ENCODE data around the gene ABCF2. TPM values are rescaled to one million over a fixed set of nuclear protein-coding genes. Genes with fewer than 3 reads are reported as not detected.

The ABCF2 gene
- total and polyA plus RNA-seq, 2 of the 13 experiments (the other 11 are each of a cell fraction or from before 2014, with no cell fraction given) = 16.3 to 42.5 TPM

DNA sequence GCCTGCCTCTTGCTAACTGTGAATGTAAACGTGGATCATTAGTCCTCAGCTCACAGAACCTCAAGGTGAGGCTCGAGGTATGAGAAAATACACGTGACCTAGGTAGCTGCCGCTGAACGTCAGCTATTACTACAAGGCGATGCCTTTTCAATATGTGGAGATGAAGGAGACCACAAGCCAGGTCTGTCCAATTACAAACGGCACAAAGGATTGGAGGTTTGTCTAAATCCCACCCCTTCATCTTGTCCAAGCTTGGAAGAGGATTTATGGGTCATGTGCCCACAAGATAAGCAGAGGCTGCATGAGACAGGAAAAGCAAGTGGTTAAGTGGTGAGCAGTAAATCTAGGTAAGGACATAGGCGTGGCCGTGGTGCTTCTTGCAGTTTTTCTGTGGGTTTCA lies 20.1 kb downstream of the ABCF2 start:
- in situ Hi-C loops (cut with HindIII; ENCODE audit: extremely low pct_ligation_motif_present, low pct_unique_long_range_greater_than_20kb) (no loop called here), intact Hi-C loops (cut with micrococcal nuclease; ENCODE audit: unreplicated experiment) (no loop called here)
- FAIRE-seq = no peak
- no peak for ATAC-seq
- Histone ChIP-seq H3K9ac (ENCODE audit: insufficient read depth, low read depth, low read length) (no peak overlapping the region), H3K4me1 (ENCODE audit: insufficient read depth, low read length) (no peaks in the 10 kb centered on the region), H3K4me2 (ENCODE audit: low read depth, low read length) (no peak overlapping the region), H3K36me3 (replicated peaks in 1 of 2; ENCODE audit: control insufficient read depth in 1 of 2, insufficient read depth in 2 of 2, low read length in 2 of 2) (no peaks in the 10 kb centered on the region), H3K27ac (ENCODE audit: extremely low read length, insufficient read depth, low read length) (no peak overlapping the region), H4K20me1 (ENCODE audit: insufficient read depth, low read length) (0 out of 2 replicates have a peak, but pooled peaks cover 3% of the 10 kb centered on the region), H3K9me3 (ENCODE audit: low read length) (no peaks in the 10 kb centered on the region), H3K79me2 (ENCODE audit: insufficient read depth, low read length) (no peaks in the 10 kb centered on the region), H3K27me3 (ENCODE audit: control insufficient read depth in 1 of 2, insufficient read depth in 2 of 2, low read length in 2 of 2) (peaks cover 4 to 62% of the 10 kb centered on the region in 2 experiments), H2AFZ (ENCODE audit: low read length) (no peak overlapping the region), H3K4me3 (replicated peaks in 1 of 3; ENCODE audit: insufficient read depth in 1 of 3, low read depth in 2 of 3, low read length in 3 of 3) (no peak overlapping the region)
- DNase-seq (ENCODE audit: low spot score) = no peak
- 13% methylated on average over 9 of the region's 9 CpGs for WGBS (ENCODE audit: low lambda C conversion rate)
- ChIA-PET CTCF (ENCODE audit: low intra/inter-chr PET ratio, low total read pairs) (no interaction called here), POLR2A (interaction anchor here (0.7 kb wide), 1 partner anchor 13 kb away, joined by 3 read pairs; no protein-coding TSS in a partner anchor)
- BruUV-seq (replicated peaks) = no TSS peak
- TF ChIP-seq, protein P1, sequence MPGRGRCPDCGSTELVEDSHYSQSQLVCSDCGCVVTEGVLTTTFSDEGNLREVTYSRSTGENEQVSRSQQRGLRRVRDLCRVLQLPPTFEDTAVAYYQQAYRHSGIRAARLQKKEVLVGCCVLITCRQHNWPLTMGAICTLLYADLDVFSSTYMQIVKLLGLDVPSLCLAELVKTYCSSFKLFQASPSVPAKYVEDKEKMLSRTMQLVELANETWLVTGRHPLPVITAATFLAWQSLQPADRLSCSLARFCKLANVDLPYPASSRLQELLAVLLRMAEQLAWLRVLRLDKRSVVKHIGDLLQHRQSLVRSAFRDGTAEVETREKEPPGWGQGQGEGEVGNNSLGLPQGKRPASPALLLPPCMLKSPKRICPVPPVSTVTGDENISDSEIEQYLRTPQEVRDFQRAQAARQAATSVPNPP (CRISPR knock-in tag; IDR thresholded peaks at IDR 0.05) = no peak
- TF ChIP-seq, protein P2, sequence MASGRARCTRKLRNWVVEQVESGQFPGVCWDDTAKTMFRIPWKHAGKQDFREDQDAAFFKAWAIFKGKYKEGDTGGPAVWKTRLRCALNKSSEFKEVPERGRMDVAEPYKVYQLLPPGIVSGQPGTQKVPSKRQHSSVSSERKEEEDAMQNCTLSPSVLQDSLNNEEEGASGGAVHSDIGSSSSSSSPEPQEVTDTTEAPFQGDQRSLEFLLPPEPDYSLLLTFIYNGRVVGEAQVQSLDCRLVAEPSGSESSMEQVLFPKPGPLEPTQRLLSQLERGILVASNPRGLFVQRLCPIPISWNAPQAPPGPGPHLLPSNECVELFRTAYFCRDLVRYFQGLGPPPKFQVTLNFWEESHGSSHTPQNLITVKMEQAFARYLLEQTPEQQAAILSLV (CRISPR knock-in tag; IDR thresholded peaks at IDR 0.05; ENCODE audit: borderline replicate concordance) = no peak
- TF ChIP-seq, protein P3, sequence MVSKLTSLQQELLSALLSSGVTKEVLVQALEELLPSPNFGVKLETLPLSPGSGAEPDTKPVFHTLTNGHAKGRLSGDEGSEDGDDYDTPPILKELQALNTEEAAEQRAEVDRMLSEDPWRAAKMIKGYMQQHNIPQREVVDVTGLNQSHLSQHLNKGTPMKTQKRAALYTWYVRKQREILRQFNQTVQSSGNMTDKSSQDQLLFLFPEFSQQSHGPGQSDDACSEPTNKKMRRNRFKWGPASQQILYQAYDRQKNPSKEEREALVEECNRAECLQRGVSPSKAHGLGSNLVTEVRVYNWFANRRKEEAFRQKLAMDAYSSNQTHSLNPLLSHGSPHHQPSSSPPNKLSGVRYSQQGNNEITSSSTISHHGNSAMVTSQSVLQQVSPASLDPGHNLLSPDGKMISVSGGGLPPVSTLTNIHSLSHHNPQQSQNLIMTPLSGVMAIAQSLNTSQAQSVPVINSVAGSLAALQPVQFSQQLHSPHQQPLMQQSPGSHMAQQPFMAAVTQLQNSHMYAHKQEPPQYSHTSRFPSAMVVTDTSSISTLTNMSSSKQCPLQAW (CRISPR knock-in tag; IDR thresholded peaks at IDR 0.05) = no peak
- TF ChIP-seq, protein P4, sequence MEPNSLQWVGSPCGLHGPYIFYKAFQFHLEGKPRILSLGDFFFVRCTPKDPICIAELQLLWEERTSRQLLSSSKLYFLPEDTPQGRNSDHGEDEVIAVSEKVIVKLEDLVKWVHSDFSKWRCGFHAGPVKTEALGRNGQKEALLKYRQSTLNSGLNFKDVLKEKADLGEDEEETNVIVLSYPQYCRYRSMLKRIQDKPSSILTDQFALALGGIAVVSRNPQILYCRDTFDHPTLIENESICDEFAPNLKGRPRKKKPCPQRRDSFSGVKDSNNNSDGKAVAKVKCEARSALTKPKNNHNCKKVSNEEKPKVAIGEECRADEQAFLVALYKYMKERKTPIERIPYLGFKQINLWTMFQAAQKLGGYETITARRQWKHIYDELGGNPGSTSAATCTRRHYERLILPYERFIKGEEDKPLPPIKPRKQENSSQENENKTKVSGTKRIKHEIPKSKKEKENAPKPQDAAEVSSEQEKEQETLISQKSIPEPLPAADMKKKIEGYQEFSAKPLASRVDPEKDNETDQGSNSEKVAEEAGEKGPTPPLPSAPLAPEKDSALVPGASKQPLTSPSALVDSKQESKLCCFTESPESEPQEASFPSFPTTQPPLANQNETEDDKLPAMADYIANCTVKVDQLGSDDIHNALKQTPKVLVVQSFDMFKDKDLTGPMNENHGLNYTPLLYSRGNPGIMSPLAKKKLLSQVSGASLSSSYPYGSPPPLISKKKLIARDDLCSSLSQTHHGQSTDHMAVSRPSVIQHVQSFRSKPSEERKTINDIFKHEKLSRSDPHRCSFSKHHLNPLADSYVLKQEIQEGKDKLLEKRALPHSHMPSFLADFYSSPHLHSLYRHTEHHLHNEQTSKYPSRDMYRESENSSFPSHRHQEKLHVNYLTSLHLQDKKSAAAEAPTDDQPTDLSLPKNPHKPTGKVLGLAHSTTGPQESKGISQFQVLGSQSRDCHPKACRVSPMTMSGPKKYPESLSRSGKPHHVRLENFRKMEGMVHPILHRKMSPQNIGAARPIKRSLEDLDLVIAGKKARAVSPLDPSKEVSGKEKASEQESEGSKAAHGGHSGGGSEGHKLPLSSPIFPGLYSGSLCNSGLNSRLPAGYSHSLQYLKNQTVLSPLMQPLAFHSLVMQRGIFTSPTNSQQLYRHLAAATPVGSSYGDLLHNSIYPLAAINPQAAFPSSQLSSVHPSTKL (CRISPR knock-in tag; IDR thresholded peaks at IDR 0.05) = no peak
- no peak for TF ChIP-seq CAMTA2 (CRISPR knock-in tag; IDR thresholded peaks at IDR 0.05; ENCODE audit: borderline replicate concordance)
- TF ChIP-seq, protein P5, sequence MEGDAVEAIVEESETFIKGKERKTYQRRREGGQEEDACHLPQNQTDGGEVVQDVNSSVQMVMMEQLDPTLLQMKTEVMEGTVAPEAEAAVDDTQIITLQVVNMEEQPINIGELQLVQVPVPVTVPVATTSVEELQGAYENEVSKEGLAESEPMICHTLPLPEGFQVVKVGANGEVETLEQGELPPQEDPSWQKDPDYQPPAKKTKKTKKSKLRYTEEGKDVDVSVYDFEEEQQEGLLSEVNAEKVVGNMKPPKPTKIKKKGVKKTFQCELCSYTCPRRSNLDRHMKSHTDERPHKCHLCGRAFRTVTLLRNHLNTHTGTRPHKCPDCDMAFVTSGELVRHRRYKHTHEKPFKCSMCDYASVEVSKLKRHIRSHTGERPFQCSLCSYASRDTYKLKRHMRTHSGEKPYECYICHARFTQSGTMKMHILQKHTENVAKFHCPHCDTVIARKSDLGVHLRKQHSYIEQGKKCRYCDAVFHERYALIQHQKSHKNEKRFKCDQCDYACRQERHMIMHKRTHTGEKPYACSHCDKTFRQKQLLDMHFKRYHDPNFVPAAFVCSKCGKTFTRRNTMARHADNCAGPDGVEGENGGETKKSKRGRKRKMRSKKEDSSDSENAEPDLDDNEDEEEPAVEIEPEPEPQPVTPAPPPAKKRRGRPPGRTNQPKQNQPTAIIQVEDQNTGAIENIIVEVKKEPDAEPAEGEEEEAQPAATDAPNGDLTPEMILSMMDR (CRISPR knock-in tag; IDR thresholded peaks at IDR 0.05) = no peak
- TF ChIP-seq ZNF260 (CRISPR knock-in tag; IDR thresholded peaks at IDR 0.05; ENCODE audit: borderline replicate concordance, low read depth) = no peak
- TF ChIP-seq, protein P6, sequence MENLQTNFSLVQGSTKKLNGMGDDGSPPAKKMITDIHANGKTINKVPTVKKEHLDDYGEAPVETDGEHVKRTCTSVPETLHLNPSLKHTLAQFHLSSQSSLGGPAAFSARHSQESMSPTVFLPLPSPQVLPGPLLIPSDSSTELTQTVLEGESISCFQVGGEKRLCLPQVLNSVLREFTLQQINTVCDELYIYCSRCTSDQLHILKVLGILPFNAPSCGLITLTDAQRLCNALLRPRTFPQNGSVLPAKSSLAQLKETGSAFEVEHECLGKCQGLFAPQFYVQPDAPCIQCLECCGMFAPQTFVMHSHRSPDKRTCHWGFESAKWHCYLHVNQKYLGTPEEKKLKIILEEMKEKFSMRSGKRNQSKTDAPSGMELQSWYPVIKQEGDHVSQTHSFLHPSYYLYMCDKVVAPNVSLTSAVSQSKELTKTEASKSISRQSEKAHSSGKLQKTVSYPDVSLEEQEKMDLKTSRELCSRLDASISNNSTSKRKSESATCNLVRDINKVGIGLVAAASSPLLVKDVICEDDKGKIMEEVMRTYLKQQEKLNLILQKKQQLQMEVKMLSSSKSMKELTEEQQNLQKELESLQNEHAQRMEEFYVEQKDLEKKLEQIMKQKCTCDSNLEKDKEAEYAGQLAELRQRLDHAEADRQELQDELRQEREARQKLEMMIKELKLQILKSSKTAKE (CRISPR knock-in tag; IDR thresholded peaks at IDR 0.05; ENCODE audit: borderline replicate concordance) = no peak
- no peak for TF ChIP-seq THYN1 (CRISPR knock-in tag; IDR thresholded peaks at IDR 0.05; ENCODE audit: borderline replicate concordance, low read depth)
- no peak for TF ChIP-seq RFX5 (IDR thresholded peaks at IDR 0.05; ENCODE audit: low read depth, low read length)
- TF ChIP-seq ZNF564 (CRISPR knock-in tag; IDR thresholded peaks at IDR 0.05) = no peak
- TF ChIP-seq ZNF891 (CRISPR knock-in tag; IDR thresholded peaks at IDR 0.05) = no peak
